ENCODE results near the gene UBE2QL1.

UBE2QL1 gene

GRCh38 chr5:6480133-6481051 lies 31.7 kb downstream of the UBE2QL1 start:
- DNase-seq, result no peak

GRCh38 chr5:6482735-6483134 lies 34.1 kb downstream of the UBE2QL1 start:
- DNase-seq, result no peak

- no peak for DNase-seq
These were observed 35.3 kb downstream of the UBE2QL1 start for GRCh38 chr5:6483880-6484382.

GRCh38 chr5:6484446-6484845 lies 35.8 kb downstream of the UBE2QL1 start:
- no peak for DNase-seq

GRCh38 chr5:6484899-6485298 lies 36.2 kb downstream of the UBE2QL1 start:
- DNase-seq, result no peak

- DNase-seq, result no peak
These were observed 36.8 kb downstream of the UBE2QL1 start for GRCh38 chr5:6485441-6485840.

GRCh38 chr5:6486074-6486473 lies 37.4 kb downstream of the UBE2QL1 start:
- DNase-seq, result no peak

- no peak for DNase-seq
These were observed 38.4 kb downstream of the UBE2QL1 start for GRCh38 chr5:6487081-6487480.

- DNase-seq, result no peak
These were observed 39.4 kb downstream of the UBE2QL1 start for GRCh38 chr5:6488021-6488420.

- DNase-seq, result no peak
These were observed 41.1 kb downstream of the UBE2QL1 start for GRCh38 chr5:6489643-6490185.

GRCh38 chr5:6490246-6490645 lies 41.6 kb downstream of the UBE2QL1 start:
- no peak for DNase-seq

GRCh38 chr5:6490693-6491092 lies 42.0 kb downstream of the UBE2QL1 start:
- no peak for DNase-seq

GRCh38 chr5:6491196-6491918 lies 42.7 kb downstream of the UBE2QL1 start:
- DNase-seq, result no peak

GRCh38 chr5:6491919-6492290 lies 43.2 kb downstream of the UBE2QL1 start:
- no peak for DNase-seq

GRCh38 chr5:6492934-6493333 lies 44.3 kb downstream of the UBE2QL1 start:
- DNase-seq, result no peak

GRCh38 chr5:6493681-6494454 lies 45.2 kb downstream of the UBE2QL1 start:
- no peak for DNase-seq

GRCh38 chr5:6494939-6495338 lies 46.3 kb downstream of the UBE2QL1 start:
- no peak for DNase-seq

GRCh38 chr5:6495433-6496206 lies 47.0 kb downstream of the UBE2QL1 start:
- no peak for DNase-seq

GRCh38 chr5:6496207-6496584 lies 47.5 kb downstream of the UBE2QL1 start:
- DNase-seq, result no peak

GRCh38 chr5:6496636-6497035 lies 48.0 kb downstream of the UBE2QL1 start:
- DNase-seq, result no peak

- no peak for DNase-seq
These were observed 48.6 kb downstream of the UBE2QL1 start for GRCh38 chr5:6497262-6497661.

- DNase-seq, result no peak
These were observed 50.3 kb downstream of the UBE2QL1 start for GRCh38 chr5:6498968-6499367.

Data from NCI-H1694 treated with DMSO at 0.1 percent for 48 hours (cell line).